IMR-90 (cell line): ENCODE data around the gene OXCT2. TPM values are rescaled to one million over a fixed set of nuclear protein-coding genes. Genes with fewer than 3 reads are reported as not detected.

Experiments used
- ATAC-seq: fragments of 200-7000 bp; cut with Tn5 transposase; 2 replicates; pipeline ENCODE4 v1.9.1; 2020; ENCODE audit warnings: low read depth, mild to moderate bottlenecking, moderate library complexity
- BruUV-seq: library from RNA; stranded (reverse); fragments of 400-500 nt; replicated peaks from 2 replicates; lab custom pipeline; 2021; lab: Mats Ljungman, UMichigan
- CTCF ChIA-PET: fragments of 300-600 bp; formaldehyde crosslinking; extraction: SDS; loops from one replicate; lab custom pipeline; 2021; ENCODE audit warnings: antibody characterized with exemption; lab: Yijun Ruan, JAX
- POLR2A ChIA-PET: fragments of 300-600 bp; sonication (Branson Sonifier 250); formaldehyde crosslinking; loops from one replicate; lab custom pipeline; 2022; ENCODE audit warnings: antibody characterized with exemption; ENCODE audit not compliant: unreplicated experiment; lab: Charles Lee
- DNase-seq: peaks from one replicate; pipeline ENCODE4 v3.0.0; 2013
- H2AFZ ChIP-seq: replicated peaks from 2 replicates; pipeline ENCODE3; 2013; ENCODE audit warnings: low read length, mild to moderate bottlenecking; ENCODE audit not compliant: poor library complexity
- H2AK5ac ChIP-seq: 2 replicates; pipeline ENCODE4 v1.6.1; 2013; ENCODE audit warnings: low read depth, low read length, inconsistent platforms
- H2AK9ac ChIP-seq: replicated peaks from 2 replicates; pipeline ENCODE3; 2013; ENCODE audit warnings: mild to moderate bottlenecking, low read depth, low read length, moderate library complexity; ENCODE audit not compliant: poor library complexity
- H2BK120ac ChIP-seq: 2 replicates; pipeline ENCODE4 v1.6.1; 2013; ENCODE audit warnings: low read depth, low read length, inconsistent platforms
- H2BK15ac ChIP-seq: 3 replicates; pipeline ENCODE4 v1.6.1; 2013; ENCODE audit warnings: low read depth, low read length, inconsistent platforms
- H2BK20ac ChIP-seq: 2 replicates; pipeline ENCODE4 v1.6.1; 2013; ENCODE audit warnings: low read depth, mild to moderate bottlenecking, inconsistent platforms, low read length, moderate library complexity
- H2BK5ac ChIP-seq: 2 replicates; pipeline ENCODE4 v1.6.1; 2013; ENCODE audit warnings: mild to moderate bottlenecking, low read depth, low read length, inconsistent platforms; ENCODE audit not compliant: poor library complexity, severe bottlenecking
- H3K14ac ChIP-seq: replicated peaks from 2 replicates; pipeline ENCODE4 v1.6.1; 2013; ENCODE audit warnings: low read depth, low read length, inconsistent platforms
- H3K18ac ChIP-seq: 2 replicates; pipeline ENCODE4 v1.6.1; 2013; ENCODE audit warnings: low read depth, low read length, control low read depth
- H3K23ac ChIP-seq: 2 replicates; pipeline ENCODE4 v1.6.1; 2013; ENCODE audit warnings: low read depth, low read length, inconsistent platforms
- H3K27ac ChIP-seq: 2 replicates; pipeline ENCODE4 v1.5.1; 2013; ENCODE audit warnings: mild to moderate bottlenecking, control low read depth, low read length; ENCODE audit not compliant: insufficient read depth
- H3K27me3 ChIP-seq: 2 replicates; pipeline ENCODE4 v1.6.1; 2013; ENCODE audit warnings: low read length; ENCODE audit not compliant: control insufficient read depth, insufficient read depth
- H3K36me3 ChIP-seq: 2 replicates; pipeline ENCODE4 v1.6.1; 2013; ENCODE audit warnings: low read length, mixed read lengths; ENCODE audit not compliant: control insufficient read depth, insufficient read depth
- H3K4ac ChIP-seq: 2 replicates; pipeline ENCODE4 v1.6.1; 2013; ENCODE audit warnings: low read depth, low read length, inconsistent platforms
- H3K4me1 ChIP-seq: 2 replicates; pipeline ENCODE4 v1.6.1; 2013; ENCODE audit warnings: low read length, mixed read lengths; ENCODE audit not compliant: control insufficient read depth, insufficient read depth
- H3K4me2 ChIP-seq: 2 replicates; pipeline ENCODE4 v1.6.1; 2013; ENCODE audit warnings: low read depth, mild to moderate bottlenecking, control low read depth, low read length, moderate library complexity
- H3K4me3 ChIP-seq: 2 replicates; pipeline ENCODE4 v1.5.1; 2013; ENCODE audit warnings: low read depth, mild to moderate bottlenecking, control low read depth, low read length, moderate library complexity; ENCODE audit not compliant: insufficient read depth
- H3K56ac ChIP-seq: 2 replicates; pipeline ENCODE4 v1.6.1; 2013; ENCODE audit warnings: low read length, inconsistent platforms; ENCODE audit not compliant: insufficient read depth; ENCODE audit errors: extremely low read depth
- H3K79me1 ChIP-seq, 2 experiments: 2 replicates each; pipeline ENCODE4 v1.6.1; 2013; ENCODE audit warnings: low read length in 2 of 2, inconsistent platforms in 1 of 2, low read depth in 1 of 2
- H3K9ac ChIP-seq: 2 replicates; pipeline ENCODE4 v1.6.1; 2013; ENCODE audit warnings: low read depth, low read length, control low read depth
- H3K9me1 ChIP-seq: 2 replicates; pipeline ENCODE4 v1.6.1; 2013; ENCODE audit warnings: low read length, inconsistent platforms; ENCODE audit not compliant: insufficient read depth
- H3K9me3 ChIP-seq: 2 replicates; pipeline ENCODE4 v1.6.1; 2013; ENCODE audit warnings: low read length; ENCODE audit not compliant: control insufficient read depth, insufficient read depth
- H4K20me1 ChIP-seq: 2 replicates; pipeline ENCODE4 v1.6.1; 2013; ENCODE audit warnings: low read length, inconsistent platforms; ENCODE audit not compliant: insufficient read depth
- H4K5ac ChIP-seq: 2 replicates; pipeline ENCODE4 v1.6.1; 2013; ENCODE audit warnings: mild to moderate bottlenecking, low read depth, low read length, control low read depth
- H4K8ac ChIP-seq, 2 experiments: 2 replicates each; pipeline ENCODE4 v1.6.1; 2013; ENCODE audit warnings: low read depth in 2 of 2, low read length in 2 of 2, control low read depth in 1 of 2, inconsistent platforms in 1 of 2
- H4K91ac ChIP-seq: 2 replicates; pipeline ENCODE4 v1.6.1; 2013; ENCODE audit warnings: low read depth, low read length, inconsistent platforms; ENCODE audit not compliant: insufficient read depth
- BHLHE40 ChIP-seq: fragments of 150-350 bp; IDR thresholded peaks from 2 replicates; pipeline ENCODE4 v1.6.1; 2016; ENCODE audit warnings: mild to moderate bottlenecking, low read depth, low read length
- CEBPB ChIP-seq: IDR thresholded peaks from 2 replicates; pipeline ENCODE4 v1.6.1; 2012; ENCODE audit warnings: low read depth, low read length, improper control_type of control experiment
- CHD1 ChIP-seq: IDR thresholded peaks from 2 replicates; pipeline ENCODE4 v1.6.1; 2012; ENCODE audit warnings: low read depth, low read length, improper control_type of control experiment
- CTCF ChIP-seq: conservative IDR thresholded peaks from 2 replicates; pipeline ENCODE4 v1.5.1; 2012; ENCODE audit warnings: mild to moderate bottlenecking, low read depth, low read length, improper control_type of control experiment
- ELK1 ChIP-seq: fragments of 150-350 bp; IDR thresholded peaks from 2 replicates; pipeline ENCODE4 v1.6.1; 2016; ENCODE audit warnings: low read depth, mild to moderate bottlenecking, low read length, moderate library complexity, borderline replicate concordance
- FOS ChIP-seq: fragments of 150-350 bp; IDR thresholded peaks from 2 replicates; pipeline ENCODE4 v1.6.1; 2016; ENCODE audit warnings: low read depth, low read length
- MAFK ChIP-seq: IDR thresholded peaks from 2 replicates; pipeline ENCODE4 v1.6.1; 2012; ENCODE audit warnings: low read depth, low read length, improper control_type of control experiment
- MAZ ChIP-seq: IDR thresholded peaks from 2 replicates; pipeline ENCODE4 v1.6.1; 2012; ENCODE audit warnings: low read depth, mild to moderate bottlenecking, low read length, improper control_type of control experiment, moderate library complexity, borderline replicate concordance
- MXI1 ChIP-seq: IDR thresholded peaks from 2 replicates; pipeline ENCODE4 v1.6.1; 2012; ENCODE audit warnings: low read depth, mild to moderate bottlenecking, low read length, moderate library complexity, borderline replicate concordance
- NFE2L2 ChIP-seq: fragments of 150-350 bp; IDR thresholded peaks from 2 replicates; pipeline ENCODE4 v1.6.1; 2016; ENCODE audit warnings: low read depth, mild to moderate bottlenecking, low read length
- POLR2A ChIP-seq: IDR thresholded peaks from 2 replicates; pipeline ENCODE4 v1.6.1; 2012; ENCODE audit warnings: mild to moderate bottlenecking, low read depth, low read length
- RAD21 ChIP-seq: IDR thresholded peaks from 2 replicates; pipeline ENCODE4 v1.6.1; 2012; ENCODE audit warnings: low read length, improper control_type of control experiment
- RCOR1 ChIP-seq: IDR thresholded peaks from 2 replicates; pipeline ENCODE4 v1.6.1; 2012; ENCODE audit warnings: mild to moderate bottlenecking, low read length, improper control_type of control experiment; ENCODE audit not compliant: insufficient replicate concordance
- RFX5 ChIP-seq: IDR thresholded peaks from 2 replicates; pipeline ENCODE4 v1.8.0; 2012; ENCODE audit warnings: low read depth, mild to moderate bottlenecking, low read length, moderate library complexity
- SMC3 ChIP-seq: fragments of 150-350 bp; IDR thresholded peaks from 2 replicates; pipeline ENCODE4 v1.6.1; 2016; ENCODE audit warnings: low read depth, mild to moderate bottlenecking, antibody characterized with exemption, low read length, moderate library complexity
- USF2 ChIP-seq: fragments of 150-350 bp; IDR thresholded peaks from 2 replicates; pipeline ENCODE4 v1.6.1; 2017; ENCODE audit warnings: mild to moderate bottlenecking, antibody characterized with exemption, low read length, low read depth
- WGBS, 2 experiments: methylation state at CpG; one replicate each; pipeline versions ENCODE4 v1.1.5 to v1.1.7; 2013; ENCODE audit warnings: missing lambda C conversion rate in 2 of 2; ENCODE audit not compliant: insufficient read length in 1 of 2; ENCODE audit errors: extremely low coverage in 2 of 2; 5-methylcytosine and 5-hydroxymethylcytosine counted together
- dilution Hi-C: fragments of 300-500 bp; cut with HindIII; formaldehyde crosslinking; loops from one replicate; pipeline ENCODE4 v1.14.3; 2018; ENCODE audit warnings: low sequenced_read_pairs; ENCODE audit not compliant: unreplicated experiment
- in situ Hi-C: fragments of 300-500 bp; cut with MboI; formaldehyde crosslinking; loops from 3 replicates; pipeline ENCODE4 v1.14.3; 2019; ENCODE audit warnings: low sequenced_read_pairs, inconsistent platforms, mixed read lengths
- intact Hi-C: fragments of 100-400 bp; cut with micrococcal nuclease; formaldehyde crosslinking; loops from 2 replicates; pipeline ENCODE4 v1.10.0; 2022
- polyA plus RNA-seq, 3 experiments: library from polyadenylated mRNA; depleted of rRNA; stranded (reverse); fragments of >200 nt; gene quantifications; 2 replicates each; pipeline ENCODE4 v1.2.3, GENCODE V29; 2012; ENCODE audit warnings: low replicate concordance in 1 of 3
- total RNA-seq: library from RNA; depleted of rRNA; stranded (reverse); fragments of >200 nt; gene quantifications from 2 replicates; pipeline ENCODE4 v1.2.3, GENCODE V29; 2012

Gene OXCT2
- total and polyA plus RNA-seq, 2 of the 4 experiments (the other 2 are of a cell fraction): 0.18 to 0.22 TPM

GRCh38 chr1:39776886-39777285, 5.7 kb upstream of the OXCT2 start:
- Histone ChIP-seq H2AFZ (no peak overlapping the region), H3K4me2 (no peak overlapping the region), H4K91ac (no peak overlapping the region), H3K79me1 (no peaks in the 10 kb centered on the region), H2BK20ac (no peak overlapping the region), H2BK15ac (no peak overlapping the region), H3K36me3 (no peaks in the 10 kb centered on the region), H3K14ac (no peak overlapping the region), H4K8ac (no peak overlapping the region), H3K27me3 (peaks cover 28% of the 10 kb centered on the region), H2AK9ac (no peak overlapping the region), H2AK5ac (no peak overlapping the region), H3K4me1 (no peaks in the 10 kb centered on the region), H2BK5ac (no peak overlapping the region), H4K5ac (no peak overlapping the region), H3K27ac (no peak overlapping the region), H3K9me1 (no peaks in the 10 kb centered on the region), H2BK120ac (no peak overlapping the region), H3K56ac (no peak overlapping the region), H3K4me3 (no peak overlapping the region), H3K9ac (no peak overlapping the region), H3K18ac (no peak overlapping the region), H3K23ac (no peak overlapping the region), H3K4ac (no peak overlapping the region), H4K20me1 (no peaks in the 10 kb centered on the region), H3K9me3 (no peaks in the 10 kb centered on the region)
- WGBS, 2 experiments: 50% methylated on average over 1 of the region's 4 CpGs; no CpG with 5 or more reads in 1 of the 2 experiments
- dilution Hi-C loops: no loop called here
- DNase-seq: no peak
- CTCF ChIA-PET: no interaction called here
- no peak for TF ChIP-seq MXI1
- TF ChIP-seq BHLHE40: no peak
- no peak for TF ChIP-seq RAD21
- no peak for TF ChIP-seq MAFK
- no peak for TF ChIP-seq FOS
- no peak for TF ChIP-seq ELK1
- no peak for TF ChIP-seq MAZ
- no peak for TF ChIP-seq CTCF
- TF ChIP-seq CEBPB: no peak
- TF ChIP-seq POLR2A: no peak
- TF ChIP-seq CHD1: no peak
- TF ChIP-seq USF2: no peak
- no peak for TF ChIP-seq NFE2L2
- no peak for TF ChIP-seq RCOR1
- no peak for TF ChIP-seq RFX5
- no peak for TF ChIP-seq SMC3
- in situ Hi-C loops: no loop called here
- BruUV-seq: no TSS peak
- POLR2A ChIA-PET: no interaction called here
- intact Hi-C loops: no loop called here
- ATAC-seq: no peak
